Measurements from ENCODE around the gene PRELID3B. TPM values are rescaled to one million over a fixed set of nuclear protein-coding genes. Genes with fewer than 3 reads are reported as not detected.

The PRELID3B gene
- total and polyA plus RNA-seq, 2 of the 13 experiments (the other 11 are each of a cell fraction or from before 2014, with no cell fraction given): 23.3 to 42.6 TPM

- TF ChIP-seq ZNF407 (CRISPR knock-in tag; IDR thresholded peaks at IDR 0.05; ENCODE audit: not compliant biosample characterization) (no peak), TEAD3 (CRISPR knock-in tag; optimal IDR thresholded peaks at IDR 0.05; ENCODE audit: borderline replicate concordance) (no peak), GMEB2 (CRISPR knock-in tag; IDR thresholded peaks at IDR 0.05; ENCODE audit: low read depth) (no peak; the same call in 1 of the 2 replicates), ZBTB2 (CRISPR knock-in tag; IDR thresholded peaks at IDR 0.05; ENCODE audit: low read depth) (no peak), ZNF597 (CRISPR knock-in tag; IDR thresholded peaks at IDR 0.05) (no peak), ZNF569 (CRISPR knock-in tag; IDR thresholded peaks at IDR 0.05; ENCODE audit: borderline replicate concordance) (no peak), ZNF878 (CRISPR knock-in tag; IDR thresholded peaks at IDR 0.05) (no peak), UBTF (CRISPR knock-in tag; IDR thresholded peaks at IDR 0.05) (no peak; the same call in 1 of the 2 replicates), ARNTL (CRISPR knock-in tag; IDR thresholded peaks at IDR 0.05) (no peak), FOXO4 (CRISPR knock-in tag; conservative IDR thresholded peaks at IDR 0.05) (no peak)
Observed at GRCh38 chr20:59004763-59005522, 37.6 kb downstream of the PRELID3B start (continued).

Data from HepG2 (cell line).